Left hindlimb (tissue), 1 donor: Measurements from ENCODE around the gene FAM3D.

Experiments used
- DNase-seq: peaks from one replicate; pipeline ENCODE4 v3.0.0-alpha.2; 2018

Gene FAM3D

GRCh38 chr3:58625196-58625824, 41.3 kb downstream of the FAM3D start:
- no peak for DNase-seq

GRCh38 chr3:58624550-58624949, 42.0 kb downstream of the FAM3D start:
- DNase-seq, result no peak

GRCh38 chr3:58623961-58624360, 42.6 kb downstream of the FAM3D start:
- DNase-seq, result no peak

GRCh38 chr3:58623478-58623877, 43.1 kb downstream of the FAM3D start:
- no peak for DNase-seq

GRCh38 chr3:58622892-58623291, 43.7 kb downstream of the FAM3D start:
- no peak for DNase-seq

- DNase-seq, result no peak
Measured at GRCh38 chr3:58622436-58622835, 44.1 kb downstream of the FAM3D start.

GRCh38 chr3:58621086-58621830, 45.3 kb downstream of the FAM3D start:
- DNase-seq, result no peak

- DNase-seq, result no peak
Measured at GRCh38 chr3:58620421-58620820, 46.2 kb downstream of the FAM3D start.

- no peak for DNase-seq
Measured at GRCh38 chr3:58617338-58617761, 49.2 kb downstream of the FAM3D start.

GRCh38 chr3:58613236-58614132, 53.1 kb downstream of the FAM3D start:
- no peak for DNase-seq

- no peak for DNase-seq
Measured at GRCh38 chr3:58612830-58613229, 53.7 kb downstream of the FAM3D start.

- DNase-seq, result no peak
Measured at GRCh38 chr3:58609990-58610389, 56.6 kb downstream of the FAM3D start.

- DNase-seq, result no peak
Measured at GRCh38 chr3:58608648-58609047, 57.9 kb downstream of the FAM3D start.

GRCh38 chr3:58607816-58608215, 58.8 kb downstream of the FAM3D start:
- no peak for DNase-seq

GRCh38 chr3:58606693-58607092, 59.9 kb downstream of the FAM3D start:
- no peak for DNase-seq

- no peak for DNase-seq
Measured at GRCh38 chr3:58604031-58604430, 62.5 kb downstream of the FAM3D start.

- no peak for DNase-seq
Measured at GRCh38 chr3:58603606-58604005, 63.0 kb downstream of the FAM3D start.

GRCh38 chr3:58597770-58598310, 68.7 kb downstream of the FAM3D start:
- no peak for DNase-seq

GRCh38 chr3:58596834-58597518, 69.6 kb downstream of the FAM3D start:
- DNase-seq, result no peak

GRCh38 chr3:58594117-58594516, 72.5 kb downstream of the FAM3D start:
- DNase-seq, result no peak

GRCh38 chr3:58591517-58592510, 74.8 kb downstream of the FAM3D start:
- no peak for DNase-seq
